Gastrocnemius medialis (tissue), 4 donors: Measurements from ENCODE around the gene SEMA4G. TPM values are rescaled to one million over a fixed set of nuclear protein-coding genes. Genes with fewer than 3 reads are reported as not detected.

Experiments used
- ATAC-seq, 2 donors: fragments of 150-250 bp; one replicate each; pipeline ENCODE4 v1.9.1; 2016
- DNase-seq, 2 donors: peaks; one replicate each; pipeline ENCODE4 v3.0.0-alpha.2; 2019
- H3K27ac ChIP-seq, 4 donors: fragments of 200-600 bp; sonication (generic); 1 replicate in 1 of 4; 2 replicates in 3 of 4; pipeline ENCODE4 v1.5.1; 2016 to 2018; ENCODE audit warnings: mild to moderate bottlenecking in 2 of 4, moderate library complexity in 1 of 4
- H3K27me3 ChIP-seq, 3 donors: fragments of 200-600 bp; sonication (generic) in 2 of 3; 1 replicate in 1 of 3; 2 replicates in 2 of 3; pipeline versions ENCODE4 v1.5.1 to v1.6.0; 2016 to 2019; ENCODE audit warnings: mild to moderate bottlenecking in 1 of 3, moderate library complexity in 1 of 3
- H3K36me3 ChIP-seq, 2 donors: fragments of 200-600 bp; sonication (generic) in 1 of 2; one replicate each; pipeline ENCODE4 v1.5.1; 2017 to 2018
- H3K4me1 ChIP-seq, 2 donors: fragments of 200-600 bp; sonication (generic) in 1 of 2; one replicate each; pipeline ENCODE4 v1.5.1; 2016 to 2017; ENCODE audit warnings: mild to moderate bottlenecking in 2 of 2
- H3K4me3 ChIP-seq, 4 donors: fragments of 200-600 bp; sonication (generic) in 3 of 4; 1 replicate in 1 of 4; 2 replicates in 3 of 4; pipeline ENCODE4 v1.5.1; 2016 to 2019; ENCODE audit warnings: mild to moderate bottlenecking in 2 of 4
- H3K9me3 ChIP-seq, 3 donors: fragments of 200-600 bp; sonication (generic) in 2 of 3; 1 replicate in 1 of 3; 2 replicates in 2 of 3; pipeline ENCODE4 v1.5.1; 2016 to 2019
- POLR2A ChIP-seq, 2 donors: fragments of 450-650 bp; IDR thresholded peaks; one replicate each; pipeline ENCODE4 v1.6.1; 2017; ENCODE audit warnings: antibody characterized with exemption in 2 of 2, mild to moderate bottlenecking in 2 of 2, moderate library complexity in 2 of 2
- in situ Hi-C, 4 donors: fragments of 200-750 bp; cut with MboI; loops; one replicate each; pipeline versions ENCODE4 v1.15.0 to v1.8.0; 2017; ENCODE audit warnings: low sequenced_read_pairs in 4 of 4
- intact Hi-C: fragments of 100-400 bp; cut with DNase I; formaldehyde crosslinking; loops from one replicate; pipeline ENCODE4 v1.15.1; 2023; ENCODE audit warnings: low total_unique reads
- total RNA-seq, 4 donors: library from RNA; depleted of rRNA; stranded (reverse); fragments of >200 nt; gene quantifications; one replicate each; pipeline versions ENCODE4 v1.1.0 to v1.2.3, GENCODE V29; 2016
- TF ChIP-seq, protein P1 (sequence below), 5 experiments: fragments of 450-650 bp in 3 of 5; fragments of 200-600 bp in 2 of 5; sonication (generic) in 2 of 5; IDR thresholded peaks in 4 of 5; conservative IDR thresholded peaks in 1 of 5; 1 replicate in 4 of 5; 2 replicates in 1 of 5; pipeline ENCODE4 v1.5.1; 2016 to 2019; ENCODE audit warnings: antibody characterized with exemption in 5 of 5, mild to moderate bottlenecking in 3 of 5, moderate library complexity in 3 of 5

SEMA4G gene
- total RNA-seq, 4 donors from 2014 or later = 0.46 to 1.1 (median 0.52) TPM

DNA sequence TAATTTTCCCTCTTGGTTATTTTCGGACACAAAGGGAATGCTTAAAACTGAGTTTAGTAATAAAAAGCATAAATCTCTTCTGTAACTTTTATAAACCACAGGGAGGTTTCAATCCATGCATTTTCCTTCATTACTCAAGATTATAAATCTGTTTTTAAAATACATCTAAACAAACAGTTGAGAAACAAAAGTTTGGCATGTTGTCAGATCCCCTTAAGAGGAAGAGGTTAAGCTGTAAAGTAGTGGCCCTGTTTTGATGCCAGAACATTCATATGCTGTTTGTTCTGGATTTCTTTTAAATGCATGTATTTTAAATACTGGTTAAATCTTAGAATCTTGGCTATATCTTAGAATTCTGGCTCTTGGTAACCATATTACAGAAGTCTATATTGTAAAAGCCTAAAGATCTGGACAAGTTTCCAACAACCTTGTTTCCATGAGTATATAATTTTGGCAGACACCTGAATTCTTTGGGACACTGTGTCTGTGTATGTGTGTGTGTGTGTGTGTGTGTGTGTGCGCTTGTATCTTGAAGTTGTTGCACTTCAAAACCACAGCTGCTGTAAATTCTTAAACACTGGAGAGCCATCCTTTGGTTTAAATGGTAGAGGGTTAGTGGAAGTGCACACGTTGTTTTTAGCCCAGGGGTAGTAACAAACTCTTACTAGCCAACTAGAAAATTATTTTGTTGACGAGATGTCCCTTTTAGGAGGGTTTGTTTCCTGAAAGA, 6.8 kb upstream of the SEMA4G start:
- no peak overlapping the region for H3K27ac ChIP-seq
- H3K4me3 ChIP-seq = no peak overlapping the region
- no peak for TF ChIP-seq POLR2A (IDR thresholded peaks at IDR 0.05)
- TF ChIP-seq, protein P1, sequence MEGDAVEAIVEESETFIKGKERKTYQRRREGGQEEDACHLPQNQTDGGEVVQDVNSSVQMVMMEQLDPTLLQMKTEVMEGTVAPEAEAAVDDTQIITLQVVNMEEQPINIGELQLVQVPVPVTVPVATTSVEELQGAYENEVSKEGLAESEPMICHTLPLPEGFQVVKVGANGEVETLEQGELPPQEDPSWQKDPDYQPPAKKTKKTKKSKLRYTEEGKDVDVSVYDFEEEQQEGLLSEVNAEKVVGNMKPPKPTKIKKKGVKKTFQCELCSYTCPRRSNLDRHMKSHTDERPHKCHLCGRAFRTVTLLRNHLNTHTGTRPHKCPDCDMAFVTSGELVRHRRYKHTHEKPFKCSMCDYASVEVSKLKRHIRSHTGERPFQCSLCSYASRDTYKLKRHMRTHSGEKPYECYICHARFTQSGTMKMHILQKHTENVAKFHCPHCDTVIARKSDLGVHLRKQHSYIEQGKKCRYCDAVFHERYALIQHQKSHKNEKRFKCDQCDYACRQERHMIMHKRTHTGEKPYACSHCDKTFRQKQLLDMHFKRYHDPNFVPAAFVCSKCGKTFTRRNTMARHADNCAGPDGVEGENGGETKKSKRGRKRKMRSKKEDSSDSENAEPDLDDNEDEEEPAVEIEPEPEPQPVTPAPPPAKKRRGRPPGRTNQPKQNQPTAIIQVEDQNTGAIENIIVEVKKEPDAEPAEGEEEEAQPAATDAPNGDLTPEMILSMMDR (IDR thresholded peaks at IDR 0.05 in 4 of 5, conservative IDR thresholded peaks at IDR 0.05 in 1 of 5) = no peak
- intact Hi-C loops (no loop called here), in situ Hi-C loops (no loop called here)
- H3K27me3 ChIP-seq = no peaks in the 10 kb centered on the region
- ATAC-seq = no peak
- H3K36me3 ChIP-seq = peaks cover 0 to 52% of the 10 kb centered on the region in 2 donors
- peaks cover 3 to 6% of the 10 kb centered on the region in 2 donors for H3K4me1 ChIP-seq
- no peak for DNase-seq
- no peaks in the 10 kb centered on the region for H3K9me3 ChIP-seq

DNA sequence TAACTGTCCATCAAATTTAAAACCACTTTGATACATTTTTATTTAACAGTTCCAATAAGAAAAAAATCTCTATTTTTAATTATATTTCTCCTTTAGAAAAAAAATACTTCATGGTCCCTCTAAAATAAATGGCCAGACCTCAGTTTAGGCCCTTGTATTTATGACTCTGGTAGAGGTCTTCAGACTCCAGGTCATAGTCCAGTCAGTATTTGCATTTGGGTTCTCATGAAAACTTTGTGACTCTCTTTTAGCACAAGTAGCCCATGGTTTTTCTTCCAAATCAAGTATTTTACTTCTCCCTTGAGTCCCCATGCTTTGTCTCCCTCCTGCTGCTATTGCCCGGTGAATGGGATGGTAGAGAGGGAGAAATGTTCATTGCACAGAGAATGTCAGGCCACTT, 5.5 kb upstream of the SEMA4G start:
- in situ Hi-C loops = no loop called here
- no peak for ATAC-seq

DNA sequence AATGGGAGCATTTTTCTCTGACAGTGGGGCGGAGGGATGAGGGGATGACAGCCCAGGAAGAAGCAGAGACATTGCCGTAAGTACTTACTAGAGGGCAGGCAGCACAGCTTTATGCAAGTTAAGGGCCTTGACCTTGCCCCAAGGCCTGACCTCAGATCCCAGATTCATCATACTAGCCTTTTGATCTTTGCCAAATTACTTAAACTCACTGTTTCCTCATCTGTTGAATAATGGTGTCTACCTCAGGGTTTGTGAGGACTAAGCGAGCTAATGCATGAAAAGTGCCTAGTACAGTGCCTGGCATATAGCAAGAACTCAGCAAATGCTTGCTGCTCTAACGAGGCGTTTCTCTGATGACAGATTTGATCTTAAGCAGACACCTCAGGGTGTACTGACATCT, 3.5 kb upstream of the SEMA4G start:
- Histone ChIP-seq H3K27ac (no peak overlapping the region), H3K27me3 (no peaks in the 10 kb centered on the region), H3K9me3 (no peaks in the 10 kb centered on the region), H3K4me3 (no peak overlapping the region), H3K4me1 (peaks cover 14 to 19% of the 10 kb centered on the region in 2 donors), H3K36me3 (peaks cover 0 to 26% of the 10 kb centered on the region in 2 donors)
- TF ChIP-seq POLR2A (IDR thresholded peaks at IDR 0.05) = no peak
- TF ChIP-seq, protein P1 (IDR thresholded peaks at IDR 0.05 in 4 of 5, conservative IDR thresholded peaks at IDR 0.05 in 1 of 5) = no peak
- in situ Hi-C loops = no loop called here
- intact Hi-C loops = no loop called here
- no peak for DNase-seq
- no peak for ATAC-seq

More for the DNA sequence above, 5.5 kb upstream of the SEMA4G start:
- TF ChIP-seq POLR2A (IDR thresholded peaks at IDR 0.05) = no peak
- TF ChIP-seq, protein P1 (IDR thresholded peaks at IDR 0.05 in 4 of 5, conservative IDR thresholded peaks at IDR 0.05 in 1 of 5) = no peak
- H3K9me3 ChIP-seq = no peaks in the 10 kb centered on the region
- no peak for DNase-seq
- intact Hi-C loops = no loop called here
- no peaks in the 10 kb centered on the region for H3K27me3 ChIP-seq
- no peak overlapping the region for H3K4me3 ChIP-seq
- peaks cover 0 to 40% of the 10 kb centered on the region in 2 donors for H3K36me3 ChIP-seq
- H3K27ac ChIP-seq = no peak overlapping the region
- peaks cover 8 to 11% of the 10 kb centered on the region in 2 donors for H3K4me1 ChIP-seq

- Histone ChIP-seq H3K36me3 (peaks cover 0 to 23% of the 10 kb centered on the region in 2 donors), H3K9me3 (no peaks in the 10 kb centered on the region), H3K27ac (no peak overlapping the region), H3K27me3 (no peaks in the 10 kb centered on the region), H3K4me1 (peaks cover 8 to 17% of the 10 kb centered on the region in 2 donors), H3K4me3 (no peak overlapping the region)
- DNase-seq (no peak), ATAC-seq (no peak)
- in situ Hi-C loops = no loop called here
- intact Hi-C loops = no loop called here
- TF ChIP-seq, protein P1 (IDR thresholded peaks at IDR 0.05 in 4 of 5, conservative IDR thresholded peaks at IDR 0.05 in 1 of 5) = no peak
- no peak for TF ChIP-seq POLR2A (IDR thresholded peaks at IDR 0.05)
Observed at GRCh38 chr10:100966887-100967286, 2.4 kb upstream of the SEMA4G start.
